HFF-Myc (cell line): ENCODE results near the gene OTUD1.

Experiments used
- DNase-seq: peaks from one replicate; pipeline ENCODE4 v3.0.0-alpha.2; 2011; ENCODE audit warnings: low read depth; ENCODE audit errors: extremely low read depth
- H3K4me3 ChIP-seq: replicated peaks from 2 replicates; pipeline ENCODE4 v1.5.1; 2011; ENCODE audit warnings: low read depth, mild to moderate bottlenecking, control low read depth, low read length
- TF ChIP-seq, protein P1 (sequence below): IDR thresholded peaks from 2 replicates; pipeline ENCODE4 v1.5.1; 2012; ENCODE audit warnings: mild to moderate bottlenecking, low read depth, low read length, control low read depth; ENCODE audit errors: missing control alignments

OTUD1 gene

DNA sequence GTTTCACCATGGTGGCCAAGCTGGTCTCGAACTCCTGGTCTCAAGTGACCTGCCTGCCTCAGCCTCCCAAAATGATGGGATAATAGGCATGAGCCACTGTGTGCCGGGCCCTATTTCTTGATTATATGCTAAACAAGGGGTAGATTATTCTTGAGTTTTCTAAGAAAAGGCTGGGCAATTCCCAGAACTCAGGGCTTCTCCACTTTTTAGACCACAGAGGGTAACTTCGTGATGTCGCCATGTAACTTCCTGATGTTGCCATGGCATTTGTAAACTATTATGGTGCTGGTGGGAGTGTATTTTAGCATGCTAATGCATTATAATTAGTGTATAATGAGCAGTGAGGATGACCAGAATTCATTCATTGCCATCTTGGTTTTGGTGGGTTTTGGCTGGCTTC lies 35.8 kb downstream of the OTUD1 start:
- TF ChIP-seq, protein P1, sequence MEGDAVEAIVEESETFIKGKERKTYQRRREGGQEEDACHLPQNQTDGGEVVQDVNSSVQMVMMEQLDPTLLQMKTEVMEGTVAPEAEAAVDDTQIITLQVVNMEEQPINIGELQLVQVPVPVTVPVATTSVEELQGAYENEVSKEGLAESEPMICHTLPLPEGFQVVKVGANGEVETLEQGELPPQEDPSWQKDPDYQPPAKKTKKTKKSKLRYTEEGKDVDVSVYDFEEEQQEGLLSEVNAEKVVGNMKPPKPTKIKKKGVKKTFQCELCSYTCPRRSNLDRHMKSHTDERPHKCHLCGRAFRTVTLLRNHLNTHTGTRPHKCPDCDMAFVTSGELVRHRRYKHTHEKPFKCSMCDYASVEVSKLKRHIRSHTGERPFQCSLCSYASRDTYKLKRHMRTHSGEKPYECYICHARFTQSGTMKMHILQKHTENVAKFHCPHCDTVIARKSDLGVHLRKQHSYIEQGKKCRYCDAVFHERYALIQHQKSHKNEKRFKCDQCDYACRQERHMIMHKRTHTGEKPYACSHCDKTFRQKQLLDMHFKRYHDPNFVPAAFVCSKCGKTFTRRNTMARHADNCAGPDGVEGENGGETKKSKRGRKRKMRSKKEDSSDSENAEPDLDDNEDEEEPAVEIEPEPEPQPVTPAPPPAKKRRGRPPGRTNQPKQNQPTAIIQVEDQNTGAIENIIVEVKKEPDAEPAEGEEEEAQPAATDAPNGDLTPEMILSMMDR, result no peak
- H3K4me3 ChIP-seq, result no peak overlapping the region
- no peak for DNase-seq

DNA sequence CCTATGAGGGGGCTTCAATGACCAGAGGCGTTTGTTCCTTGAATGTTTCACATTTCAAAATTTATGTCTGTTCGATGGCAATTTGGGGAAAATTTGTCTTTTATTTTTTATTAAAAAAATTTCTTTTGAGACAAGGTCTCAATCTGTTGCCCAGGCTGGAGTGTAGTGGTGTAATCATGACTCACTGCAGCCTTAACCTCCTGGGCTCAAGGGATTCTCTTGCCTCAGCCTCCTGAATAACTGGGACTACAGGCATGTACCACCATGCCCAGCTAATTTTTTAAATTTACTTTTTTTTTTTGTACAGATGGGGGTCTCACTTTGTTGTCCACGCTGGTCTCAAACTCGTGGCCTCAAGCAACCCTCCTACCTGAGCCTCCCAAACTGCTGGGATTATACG lies 39.7 kb downstream of the OTUD1 start:
- no peak overlapping the region for H3K4me3 ChIP-seq
- DNase-seq, result no peak
- TF ChIP-seq, protein P1, result no peak

DNA sequence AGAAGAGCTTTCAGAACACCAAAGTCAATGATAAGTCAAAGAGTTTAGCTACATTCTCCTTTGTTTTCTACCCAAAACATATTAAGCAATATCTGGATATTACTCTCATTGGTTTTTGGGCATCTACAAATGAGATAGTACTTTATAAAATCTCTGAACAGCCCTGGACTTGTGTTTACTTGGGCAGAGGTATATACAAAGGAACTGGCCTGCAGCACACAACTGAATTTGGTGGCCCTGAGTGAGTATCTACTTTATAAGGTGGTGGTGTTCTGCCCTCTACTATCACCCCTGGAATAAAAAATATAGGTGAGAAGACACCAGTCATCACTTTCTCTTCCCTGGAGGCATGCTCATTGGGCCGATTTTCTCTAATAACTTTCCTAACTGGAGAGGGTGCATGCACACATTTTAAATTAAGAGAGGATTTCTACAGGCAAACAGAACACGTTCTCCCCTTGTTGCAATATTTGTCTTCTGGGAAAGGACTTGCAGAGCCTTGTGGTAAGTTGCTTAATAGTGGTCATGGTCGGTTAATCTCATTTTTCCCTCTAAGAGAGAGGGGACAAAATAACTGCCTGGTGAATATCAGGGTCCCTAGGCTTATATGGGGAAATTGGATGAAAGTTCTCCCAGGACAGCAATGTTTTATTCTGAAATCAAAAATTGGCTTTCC lies 41.1 kb downstream of the OTUD1 start:
- TF ChIP-seq, protein P1, result no peak
- no peak for DNase-seq
- H3K4me3 ChIP-seq, result no peak overlapping the region

DNA sequence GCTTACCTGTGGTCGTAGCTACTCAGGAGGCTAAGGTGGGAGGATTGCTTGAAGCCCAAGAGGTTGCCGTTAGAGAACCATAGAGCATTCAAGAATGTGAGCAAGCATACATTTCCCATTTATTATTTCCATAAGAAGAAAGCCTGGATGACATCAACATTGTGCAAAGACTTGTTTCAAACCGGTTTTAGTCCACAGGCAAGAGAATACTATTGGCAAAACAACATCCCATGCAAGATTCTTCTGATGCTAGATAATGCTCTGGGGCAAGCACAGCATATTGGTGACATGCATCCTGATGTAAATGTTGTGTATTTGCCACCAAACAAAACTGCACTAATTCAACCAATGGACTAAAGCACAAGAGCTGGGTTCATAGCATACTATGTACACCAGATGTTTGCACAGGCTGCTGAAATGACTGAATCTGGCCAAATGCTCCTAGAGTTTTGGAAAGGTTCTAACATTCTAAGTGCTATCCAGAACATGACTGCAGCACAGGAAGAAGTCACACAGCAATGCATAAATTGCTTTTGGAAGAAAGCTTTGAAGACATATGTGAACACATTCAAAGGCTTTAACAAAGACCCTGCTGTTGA lies 42.6 kb downstream of the OTUD1 start:
- TF ChIP-seq, protein P1, result no peak
- DNase-seq, result no peak
- no peak overlapping the region for H3K4me3 ChIP-seq

DNA sequence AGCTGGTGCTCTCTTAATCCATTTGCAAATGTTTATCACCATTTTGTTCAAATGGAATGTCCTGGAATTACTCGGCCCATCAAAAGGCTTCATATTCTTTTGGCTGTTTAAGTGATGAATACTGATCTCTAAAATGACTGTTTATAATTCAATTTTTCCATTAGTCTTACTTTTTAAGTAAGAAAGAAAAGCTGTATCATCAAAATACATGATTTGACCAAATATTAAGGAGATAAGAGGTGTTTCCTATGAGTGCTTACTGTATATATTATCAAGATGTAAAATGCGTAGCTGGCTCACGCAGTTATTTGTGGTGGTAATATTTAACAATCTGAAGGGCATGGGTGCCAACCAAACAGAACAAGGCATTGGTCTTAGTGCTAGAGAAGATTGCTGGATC lies 51.2 kb downstream of the OTUD1 start:
- DNase-seq, result no peak
- TF ChIP-seq, protein P1, result no peak
- H3K4me3 ChIP-seq, result no peak overlapping the region
